Hepatocyte (in vitro differentiated cells): ENCODE data around the gene SGMS1.

ENCODE experiments used
- EZH2 ChIP-seq: fragments of 200-600 bp; sonication (generic); IDR thresholded peaks from 2 replicates; pipeline ENCODE4 v1.6.1; 2016; ENCODE audit warnings: antibody characterized with exemption, mild to moderate bottlenecking, borderline replicate concordance
- TF ChIP-seq, protein P1 (sequence below): fragments of 200-600 bp; sonication (generic); IDR thresholded peaks from 2 replicates; pipeline ENCODE4 v1.5.1; 2016; ENCODE audit warnings: antibody characterized with exemption, mild to moderate bottlenecking; ENCODE audit not compliant: poor library complexity

DNA sequence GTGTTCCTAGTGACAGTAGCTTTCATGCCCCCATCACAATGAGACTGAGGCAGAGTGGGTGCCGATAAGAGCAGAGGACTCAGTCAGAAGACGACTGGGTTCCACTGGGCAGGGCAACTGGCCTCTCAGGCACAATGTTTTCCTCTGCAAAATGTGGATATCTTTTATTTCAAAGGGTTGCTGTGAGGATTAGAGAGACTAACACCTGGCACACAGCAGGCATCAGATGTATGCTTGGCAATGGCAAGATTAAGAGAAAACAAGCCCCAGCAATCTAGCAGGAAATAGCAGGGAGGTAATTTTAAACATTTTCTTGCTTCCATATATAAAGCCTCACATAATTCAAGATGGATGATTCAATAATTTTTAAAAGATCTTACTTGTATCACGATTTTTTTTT is 28.0 kb downstream of the SGMS1 start:
- TF ChIP-seq, protein P1, sequence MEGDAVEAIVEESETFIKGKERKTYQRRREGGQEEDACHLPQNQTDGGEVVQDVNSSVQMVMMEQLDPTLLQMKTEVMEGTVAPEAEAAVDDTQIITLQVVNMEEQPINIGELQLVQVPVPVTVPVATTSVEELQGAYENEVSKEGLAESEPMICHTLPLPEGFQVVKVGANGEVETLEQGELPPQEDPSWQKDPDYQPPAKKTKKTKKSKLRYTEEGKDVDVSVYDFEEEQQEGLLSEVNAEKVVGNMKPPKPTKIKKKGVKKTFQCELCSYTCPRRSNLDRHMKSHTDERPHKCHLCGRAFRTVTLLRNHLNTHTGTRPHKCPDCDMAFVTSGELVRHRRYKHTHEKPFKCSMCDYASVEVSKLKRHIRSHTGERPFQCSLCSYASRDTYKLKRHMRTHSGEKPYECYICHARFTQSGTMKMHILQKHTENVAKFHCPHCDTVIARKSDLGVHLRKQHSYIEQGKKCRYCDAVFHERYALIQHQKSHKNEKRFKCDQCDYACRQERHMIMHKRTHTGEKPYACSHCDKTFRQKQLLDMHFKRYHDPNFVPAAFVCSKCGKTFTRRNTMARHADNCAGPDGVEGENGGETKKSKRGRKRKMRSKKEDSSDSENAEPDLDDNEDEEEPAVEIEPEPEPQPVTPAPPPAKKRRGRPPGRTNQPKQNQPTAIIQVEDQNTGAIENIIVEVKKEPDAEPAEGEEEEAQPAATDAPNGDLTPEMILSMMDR: no peak
- no peak for TF ChIP-seq EZH2
